ENCODE measurements around the gene PRELP.

DNA sequence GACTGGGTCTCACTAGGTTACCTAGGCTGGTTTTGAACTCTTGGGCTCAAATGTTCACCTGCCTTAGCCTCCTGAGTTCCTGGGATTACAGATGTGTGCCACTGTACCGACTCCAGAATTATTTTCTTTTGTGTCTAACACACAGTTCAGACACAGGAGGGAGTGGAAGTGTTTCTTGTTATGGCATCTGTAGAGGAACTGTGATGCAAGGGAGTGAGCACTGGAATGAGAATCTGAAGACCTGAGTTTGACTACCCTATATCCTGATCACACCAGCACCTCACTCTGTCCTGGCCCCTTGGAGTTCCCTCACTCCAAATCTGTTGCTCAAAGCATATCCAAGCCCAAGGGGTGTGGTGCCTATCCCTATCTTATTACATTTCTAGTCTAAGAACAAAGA lies 33.5 kb downstream of the PRELP start:
- TF ChIP-seq RARB (CRISPR knock-in tag; IDR thresholded peaks at IDR 0.05) (no peak), CREB5 (CRISPR knock-in tag; IDR thresholded peaks at IDR 0.05; ENCODE audit: low read depth) (no peak), GLIS3 (CRISPR knock-in tag; IDR thresholded peaks at IDR 0.05) (no peak), ARNTL (CRISPR knock-in tag; IDR thresholded peaks at IDR 0.05; ENCODE audit: borderline replicate concordance, low read depth) (no peak)

All from SK-N-SH treated with all-trans-retinoic acid at 6 μM for 48 hours (cell line).